HG02973 (cell line): ENCODE measurements around the gene UST.
"Not testable (repeated sequence)": the region's sequence is repeated elsewhere in the genome, so short reads cannot be mapped to it uniquely, and the experiment has no call there.

ENCODE experiments used
- ATAC-seq: cut with Tn5 transposase; IDR thresholded peaks from one replicate; pipeline ENCODE4 v1.9.1; 2021; ENCODE audit warnings: moderate library complexity; ENCODE audit not compliant: unreplicated experiment

The UST gene

DNA sequence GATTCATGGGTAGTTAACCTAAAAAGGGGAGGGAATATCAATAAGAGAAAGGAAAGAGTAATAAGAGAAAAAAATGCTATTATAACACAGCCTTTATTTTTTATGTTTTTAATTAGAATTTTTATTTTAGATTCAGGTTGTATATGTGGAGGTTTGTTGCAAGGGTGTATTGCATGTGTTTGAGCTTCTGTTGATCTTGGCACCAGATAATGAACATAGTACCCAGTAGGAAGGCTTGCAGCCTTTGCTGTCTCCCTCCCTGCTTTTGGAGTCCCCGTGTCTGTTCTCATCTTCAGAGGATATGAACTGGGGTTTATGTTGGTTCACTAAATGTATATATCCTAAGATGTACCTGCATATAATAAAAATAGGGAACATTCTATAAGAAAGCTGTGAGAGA is 250.0 kb downstream of the UST start:
- ATAC-seq, result no peak

DNA sequence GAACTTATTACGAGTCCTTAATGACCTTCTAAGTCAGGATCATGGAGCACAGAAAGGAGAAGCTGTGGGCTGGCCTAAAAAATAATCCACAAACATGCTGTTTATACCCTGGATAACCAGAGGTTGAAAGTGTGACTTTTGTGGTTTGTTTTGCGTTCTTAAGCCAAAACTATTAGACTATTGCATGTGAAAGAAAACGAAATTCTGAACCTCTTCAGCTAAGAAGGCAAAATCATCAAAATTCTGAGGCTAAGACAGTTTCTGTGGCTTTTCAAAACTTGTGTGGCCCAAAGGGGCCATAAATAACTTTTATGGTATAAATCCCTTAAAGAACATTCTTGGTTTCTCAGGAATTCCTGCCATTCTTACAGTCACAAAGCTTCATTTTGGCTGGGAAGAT is 251.0 kb downstream of the UST start:
- ATAC-seq, result no peak

DNA sequence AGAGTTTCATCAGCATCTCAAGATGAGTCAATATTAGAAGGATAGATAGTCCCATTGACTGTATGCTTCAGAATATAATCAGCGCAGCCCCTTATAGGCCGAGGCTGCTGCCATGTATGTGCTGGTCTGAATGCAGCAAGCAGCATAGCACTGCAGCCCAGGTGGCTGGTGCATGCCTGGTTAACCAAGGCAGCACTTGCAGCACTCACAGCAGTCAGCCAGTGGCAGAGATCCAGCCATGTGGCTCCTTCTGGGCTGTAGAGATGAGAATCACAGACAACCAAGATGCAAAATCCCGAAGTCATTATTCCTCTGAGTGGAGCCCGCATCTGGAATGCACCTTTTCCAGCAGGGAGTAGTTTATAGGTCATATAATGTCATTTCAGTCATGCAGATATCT is 251.9 kb downstream of the UST start:
- no peak for ATAC-seq

DNA sequence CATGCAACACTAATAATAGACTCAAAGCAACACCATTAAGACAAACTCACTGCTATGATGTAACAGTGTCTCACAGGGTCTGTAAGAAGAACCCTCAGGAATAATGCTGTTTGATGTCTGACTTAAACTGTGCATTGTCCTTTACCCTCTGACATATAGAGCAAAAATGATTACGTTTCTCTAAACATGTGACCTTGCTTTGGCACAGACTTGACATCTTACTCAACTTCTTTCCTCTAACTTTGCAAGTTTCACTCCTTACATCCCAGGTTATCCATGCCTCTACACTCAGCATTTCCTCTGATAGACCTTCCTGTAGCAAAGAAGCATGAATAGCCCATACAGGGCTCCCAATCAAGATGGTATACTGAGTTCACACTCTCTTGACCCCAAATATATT is 252.7 kb downstream of the UST start:
- no peak for ATAC-seq

DNA sequence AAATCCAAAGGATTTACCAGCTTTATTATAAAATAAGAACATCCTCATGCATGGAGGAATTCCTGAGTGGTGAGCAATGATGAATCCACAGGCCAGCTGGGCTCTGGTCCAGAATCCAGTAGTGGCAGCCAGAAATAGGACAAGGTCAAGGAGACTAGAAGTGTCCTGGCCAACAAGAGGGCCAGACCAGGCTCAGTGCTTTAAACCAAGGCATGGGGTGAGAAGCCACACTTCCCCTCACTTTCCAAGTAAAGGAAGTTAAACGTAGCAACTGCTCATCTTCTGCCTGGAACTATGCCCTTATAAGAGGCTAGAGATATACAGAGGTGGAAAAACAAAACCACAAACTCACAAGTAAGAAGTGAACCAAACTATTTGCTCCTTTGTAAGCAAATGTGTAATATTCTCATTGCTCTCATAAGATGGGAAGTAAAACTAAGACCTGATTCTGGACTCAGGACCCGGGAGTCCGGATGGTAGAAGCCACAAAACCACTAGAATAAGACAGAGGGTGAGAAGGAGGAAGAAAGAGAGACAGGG is 253.2 kb downstream of the UST start:
- ATAC-seq, result no peak

DNA sequence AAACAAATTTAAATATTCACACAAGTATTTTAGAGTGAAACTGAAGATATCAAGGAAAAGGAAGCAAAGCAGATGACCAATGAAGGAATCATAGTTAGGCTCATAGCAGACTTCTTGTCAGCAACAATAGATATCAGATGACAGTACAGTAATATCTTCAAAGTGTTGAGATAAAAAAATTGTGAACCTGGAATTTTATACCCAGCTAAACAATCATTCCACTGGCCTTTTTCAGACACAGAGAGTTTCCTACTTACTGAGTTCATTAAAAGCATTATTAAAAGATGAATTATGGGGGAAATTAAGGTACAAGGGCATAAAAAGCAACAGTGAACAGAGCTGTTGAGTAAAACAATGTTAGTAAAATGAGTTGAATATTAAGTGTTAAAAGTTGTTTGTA is 254.6 kb downstream of the UST start:
- ATAC-seq, result no peak

DNA sequence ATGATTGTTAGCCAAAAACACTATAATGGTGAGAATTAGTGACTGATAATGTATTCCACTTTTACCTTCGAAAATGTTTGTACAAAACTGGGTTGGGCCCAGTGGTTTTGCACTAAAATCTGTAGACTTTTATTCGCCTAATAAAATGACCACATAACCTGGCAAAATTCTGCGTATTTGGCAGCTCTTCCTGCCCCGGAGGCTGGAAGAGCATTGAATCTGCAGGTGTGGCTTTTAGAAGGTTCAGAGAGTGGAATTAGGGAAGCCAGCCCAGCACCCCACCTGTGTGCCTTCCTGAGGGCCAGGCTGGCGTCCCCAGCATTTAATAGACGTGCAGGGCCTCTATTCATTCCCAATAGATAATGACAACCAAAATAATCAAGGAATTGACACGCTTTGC is 256.7 kb downstream of the UST start:
- ATAC-seq, result no peak

DNA sequence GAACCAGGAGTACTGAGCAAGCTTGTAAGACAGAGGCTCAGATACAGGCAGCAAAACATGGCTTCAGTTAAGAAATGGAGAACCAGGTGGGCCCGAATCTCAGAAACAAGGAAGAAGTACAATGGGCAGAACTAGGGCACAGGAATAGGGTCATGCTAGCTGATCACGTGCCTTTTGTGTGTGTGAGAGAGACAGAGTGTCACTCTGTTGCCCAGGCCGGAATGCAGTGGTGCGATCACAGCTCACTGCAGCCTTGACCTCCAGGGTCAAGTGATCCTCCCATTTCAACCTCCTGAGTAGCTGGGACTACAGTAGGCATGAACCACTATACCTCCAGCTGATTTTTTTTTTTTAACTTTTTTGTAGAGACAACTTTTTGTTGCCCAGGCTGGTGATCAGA is 257.8 kb downstream of the UST start:
- ATAC-seq, result no peak

DNA sequence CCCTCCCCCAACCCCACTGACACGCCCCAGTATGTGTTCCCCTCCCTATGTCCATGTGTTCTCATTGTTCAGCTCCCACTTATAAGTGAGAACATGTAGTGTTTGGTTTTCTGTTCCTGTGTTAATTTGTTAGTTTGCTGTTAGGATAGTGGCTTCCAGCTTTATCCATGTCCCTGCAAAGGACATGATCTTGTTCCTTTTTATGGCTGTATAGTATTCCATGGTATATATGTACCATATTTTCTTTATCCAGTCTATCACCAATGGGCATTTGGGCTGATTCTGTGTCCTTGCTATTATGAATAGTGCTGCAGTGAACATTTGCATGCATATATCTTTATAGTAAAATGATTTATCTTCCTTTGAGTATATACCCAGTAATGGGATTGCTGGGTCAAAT is 259.4 kb downstream of the UST start:
- not testable (repeated sequence) for ATAC-seq

DNA sequence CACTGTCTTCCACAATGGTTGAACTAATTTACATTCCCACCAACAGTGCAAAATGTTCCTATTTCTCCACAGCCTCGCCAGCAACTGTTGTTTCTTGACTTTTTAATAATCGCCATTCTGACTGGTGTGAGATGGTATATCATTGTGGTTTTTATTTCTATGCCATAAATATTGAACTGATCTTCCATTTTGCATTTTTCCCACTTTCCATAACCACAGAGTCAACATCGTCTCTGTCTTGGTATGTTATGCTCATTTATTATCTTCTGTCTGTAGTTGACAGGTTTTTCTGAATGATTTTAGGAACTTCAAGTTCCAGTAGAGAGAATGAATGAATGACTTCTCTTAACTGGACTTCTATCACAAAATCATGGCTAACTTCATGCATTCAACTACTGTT is 259.8 kb downstream of the UST start:
- ATAC-seq, result no peak

DNA sequence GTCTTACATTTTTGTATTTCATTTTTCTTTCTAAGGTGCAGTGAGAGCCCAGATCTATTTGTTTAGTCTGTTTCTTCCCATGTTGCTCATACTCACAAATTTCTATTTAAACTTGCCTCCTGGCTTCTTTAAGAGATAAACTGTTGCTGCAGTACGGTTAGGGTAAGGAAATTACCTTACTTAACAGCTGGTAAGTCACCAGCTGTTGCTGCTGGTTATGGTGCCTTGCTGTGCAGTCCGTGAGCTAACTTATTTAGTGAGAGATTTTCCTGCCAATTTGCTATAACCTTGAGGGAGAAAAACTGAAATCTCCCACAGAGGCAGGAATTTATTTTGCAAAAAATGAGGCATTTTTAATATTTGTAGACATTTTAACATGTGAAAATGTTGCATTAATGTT is 261.0 kb downstream of the UST start:
- no peak for ATAC-seq

DNA sequence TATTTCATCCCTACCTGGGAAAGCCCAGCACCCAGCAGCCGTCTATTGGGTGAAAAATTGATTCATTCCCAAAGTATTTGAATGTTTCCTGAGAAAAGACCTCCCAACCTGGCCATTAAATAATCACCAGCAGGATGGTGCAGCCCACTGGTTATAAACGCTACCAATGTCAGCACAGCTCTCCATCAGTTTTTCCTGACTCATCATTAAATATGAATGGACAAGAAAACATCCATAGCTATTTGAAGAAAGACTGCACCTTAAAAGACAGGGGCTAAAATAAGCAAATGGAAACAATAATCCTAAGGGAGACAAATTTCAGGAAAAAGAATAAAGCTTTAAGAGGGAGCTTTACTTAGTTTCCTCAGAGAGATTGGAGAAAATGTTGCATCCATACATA is 261.9 kb downstream of the UST start:
- ATAC-seq, result no peak

DNA sequence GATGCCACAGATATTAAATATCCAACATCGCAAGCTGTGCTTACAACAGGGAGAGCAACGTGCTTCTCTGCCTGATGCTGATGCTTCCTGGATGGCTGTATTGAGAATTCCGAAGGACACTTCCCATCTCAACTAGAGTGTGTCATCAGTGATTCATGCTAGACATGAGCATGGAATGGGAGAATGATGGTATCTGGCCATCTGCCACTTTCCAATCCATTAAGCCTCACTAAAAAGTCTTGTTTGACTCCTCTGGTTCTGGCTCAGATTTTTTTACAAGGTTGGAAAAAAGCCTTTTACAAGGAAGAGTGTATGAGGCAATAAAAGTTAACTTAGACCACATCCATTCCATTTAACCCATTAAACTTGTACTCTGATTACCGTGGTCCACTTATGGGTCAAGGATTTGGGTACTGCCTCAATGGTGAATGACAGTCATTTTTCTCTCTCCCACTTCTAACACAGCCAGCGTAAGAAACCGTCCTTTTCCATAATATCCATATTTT is 265.3 kb downstream of the UST start:
- ATAC-seq, result no peak

DNA sequence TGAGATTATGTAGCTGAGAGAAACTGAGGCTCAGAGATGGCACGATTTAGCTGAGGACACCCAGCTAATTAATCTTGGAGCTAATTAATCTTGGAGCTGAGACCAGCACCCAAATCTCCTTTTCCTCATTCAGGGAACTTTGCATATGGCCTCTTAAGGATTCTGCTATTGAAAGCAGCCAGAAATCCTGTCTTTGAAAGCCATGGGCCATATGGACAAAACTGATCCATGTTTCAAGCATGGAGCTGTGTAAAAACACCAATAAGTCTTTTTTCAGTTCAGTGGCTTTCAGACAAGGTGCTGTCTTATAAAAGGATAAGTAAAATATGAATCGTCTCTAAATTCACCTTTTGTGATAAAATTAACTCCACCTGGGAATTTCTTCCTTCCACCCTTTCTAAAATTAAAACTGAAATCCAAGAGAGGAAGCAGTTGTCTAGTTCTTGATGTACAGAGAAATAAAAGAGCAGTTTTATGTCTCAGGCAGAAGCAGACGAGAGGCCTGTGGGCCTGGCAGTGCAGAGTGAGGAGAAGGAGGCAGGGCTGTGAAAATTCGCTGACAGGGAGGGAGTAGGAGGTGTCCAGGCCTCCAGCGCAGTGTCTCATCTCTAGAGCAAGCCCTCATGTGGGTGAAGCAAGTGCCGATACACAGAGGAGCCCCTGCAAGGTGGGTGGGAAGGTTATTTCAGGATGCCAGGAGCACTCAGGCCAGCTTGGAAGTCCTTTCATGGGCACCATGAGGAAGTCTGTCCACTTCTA is 266.9 kb downstream of the UST start:
- ATAC-seq, result no peak

DNA sequence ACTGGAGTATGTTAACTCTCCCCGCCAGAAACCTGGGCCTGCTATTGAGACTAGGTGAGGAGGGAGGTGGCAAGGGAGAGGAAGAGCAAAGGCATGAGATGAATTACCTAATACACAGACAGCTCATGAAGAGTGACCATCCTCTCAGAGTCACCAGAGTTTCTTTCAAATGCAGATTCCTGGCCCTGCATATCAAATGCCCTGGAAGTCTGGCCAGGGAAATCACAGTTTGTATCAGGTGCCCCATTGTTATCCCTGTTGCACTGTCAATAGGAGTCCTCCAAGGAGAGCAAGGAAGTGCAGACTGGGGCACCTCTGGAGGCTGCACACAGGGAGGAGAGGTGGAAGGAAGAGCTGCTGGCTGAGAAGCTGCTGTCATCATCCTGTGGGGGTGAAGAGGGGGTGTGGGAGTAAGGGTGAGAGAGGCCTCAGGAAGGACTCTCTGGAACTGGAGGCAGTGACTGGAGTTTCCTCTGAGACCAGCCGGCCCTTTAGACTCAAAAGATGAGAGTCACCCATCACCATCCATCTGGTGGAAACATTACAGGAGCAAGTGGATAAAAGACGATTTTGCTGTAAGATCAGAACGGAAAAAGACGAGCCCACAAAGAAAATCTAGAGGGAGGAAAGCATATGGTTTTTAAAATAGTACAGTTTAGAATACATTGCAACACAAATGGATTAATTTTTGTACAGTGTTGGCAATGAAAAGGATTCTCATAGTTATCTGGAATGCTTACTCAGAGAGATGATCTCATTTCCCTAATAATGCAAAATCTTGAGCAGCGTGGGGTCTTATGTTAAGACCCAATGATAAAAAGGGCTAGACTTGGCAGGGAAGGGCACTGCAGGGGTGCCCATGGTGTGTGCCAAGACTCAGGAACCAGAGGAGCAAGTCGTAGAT is 268.1 kb downstream of the UST start:
- ATAC-seq, result no peak

DNA sequence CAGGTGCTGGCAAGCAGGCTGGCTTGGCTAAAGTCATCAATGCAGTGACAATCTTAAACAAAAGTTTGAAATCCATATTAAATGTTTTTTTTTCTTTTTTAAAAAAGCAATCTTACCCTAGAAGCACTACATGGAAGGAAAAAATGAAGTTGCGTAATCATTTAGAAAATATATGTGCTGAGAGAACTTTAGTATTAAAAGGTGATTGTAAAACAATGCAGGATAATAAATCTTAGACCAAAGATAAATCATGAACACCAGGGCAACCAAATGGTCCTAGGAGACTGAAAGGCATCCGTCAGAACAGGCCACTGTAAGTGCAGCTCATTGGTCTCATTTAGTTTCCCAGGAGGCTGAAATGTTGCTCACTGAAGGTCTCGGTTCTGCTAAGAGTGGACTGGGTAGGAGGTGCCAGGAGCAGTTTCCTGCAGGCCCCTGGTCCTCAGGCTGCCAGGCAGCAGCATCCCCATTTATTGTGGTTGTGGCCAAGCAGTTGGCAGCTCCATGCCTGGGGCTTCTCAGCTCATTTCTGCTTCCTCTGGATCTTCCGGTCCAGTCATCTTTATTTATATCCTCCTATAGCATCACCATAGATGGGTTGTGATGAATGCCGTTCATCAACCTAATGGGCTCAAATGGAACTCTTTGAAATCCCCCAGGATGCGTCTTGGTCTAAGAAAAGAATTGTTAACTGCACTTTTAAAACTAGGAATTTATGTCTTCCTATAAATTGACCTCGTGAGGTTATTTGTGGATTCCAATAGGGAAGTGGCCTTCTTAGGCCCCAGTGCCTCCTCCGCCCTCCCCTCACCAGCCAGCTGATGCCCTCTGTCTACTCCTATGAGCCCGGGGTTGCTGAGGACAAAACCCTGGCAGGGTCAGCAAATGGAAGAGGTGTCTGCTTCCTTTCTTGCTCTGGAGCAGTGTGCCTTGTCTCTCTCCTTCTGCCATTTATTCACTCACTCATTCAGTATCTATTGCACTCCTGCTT is 269.0 kb downstream of the UST start:
- no peak for ATAC-seq

DNA sequence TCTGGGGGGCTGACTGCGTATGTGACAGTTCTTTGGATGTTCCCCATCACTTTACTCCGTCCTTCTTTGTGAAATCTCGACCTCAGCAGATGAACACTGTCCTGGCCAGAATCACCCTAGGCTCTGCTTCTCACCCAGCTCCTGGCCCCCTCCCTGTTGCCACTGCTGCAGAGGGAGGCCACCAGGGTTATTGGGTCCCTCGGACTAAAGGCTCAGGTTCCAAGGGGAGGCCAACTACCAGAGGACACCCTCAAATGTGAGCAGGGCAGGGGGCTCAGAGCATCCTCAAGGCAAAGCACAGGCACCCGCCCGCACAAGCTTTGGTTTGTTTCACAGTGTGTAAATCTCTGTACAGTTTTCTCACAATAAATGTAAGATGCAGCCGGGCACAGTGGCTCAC is 269.9 kb downstream of the UST start:
- no peak for ATAC-seq

DNA sequence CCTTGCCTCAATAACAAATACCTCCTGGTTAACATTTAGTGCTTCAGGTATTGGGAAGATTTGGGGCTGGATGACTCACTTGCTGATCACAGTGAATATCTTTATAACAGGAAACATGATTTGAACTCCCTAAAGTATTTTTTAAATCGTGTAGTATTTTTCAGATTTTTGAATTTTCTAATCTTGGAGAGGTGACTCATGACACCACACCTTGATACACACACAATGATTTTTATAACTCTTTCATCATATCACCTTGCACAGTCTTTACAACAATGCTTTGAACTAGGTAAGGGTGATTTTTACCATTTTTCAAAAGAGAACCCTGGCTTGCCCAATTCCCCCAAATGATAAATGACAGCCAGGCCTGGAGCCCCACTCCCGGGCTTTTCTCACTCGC is 273.5 kb downstream of the UST start:
- no peak for ATAC-seq

DNA sequence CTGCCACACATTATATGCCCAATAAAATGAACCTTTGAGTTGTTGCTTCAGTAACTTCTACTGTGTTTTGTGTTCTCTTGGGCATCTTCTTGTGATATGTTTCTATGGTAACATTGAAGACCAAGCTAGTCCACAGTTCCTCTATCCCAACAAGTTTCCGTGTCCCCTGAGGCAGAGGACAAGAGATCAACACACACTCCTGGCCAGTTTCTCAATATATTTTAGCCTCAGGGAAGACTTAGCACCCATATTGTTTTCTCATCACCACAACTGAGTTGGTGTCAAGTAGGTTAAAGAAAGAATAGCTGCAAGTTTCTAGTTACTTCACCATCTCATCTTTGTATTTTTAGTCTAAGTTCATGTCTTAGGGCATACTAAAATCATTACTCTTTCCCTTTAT is 277.5 kb downstream of the UST start:
- no peak for ATAC-seq

DNA sequence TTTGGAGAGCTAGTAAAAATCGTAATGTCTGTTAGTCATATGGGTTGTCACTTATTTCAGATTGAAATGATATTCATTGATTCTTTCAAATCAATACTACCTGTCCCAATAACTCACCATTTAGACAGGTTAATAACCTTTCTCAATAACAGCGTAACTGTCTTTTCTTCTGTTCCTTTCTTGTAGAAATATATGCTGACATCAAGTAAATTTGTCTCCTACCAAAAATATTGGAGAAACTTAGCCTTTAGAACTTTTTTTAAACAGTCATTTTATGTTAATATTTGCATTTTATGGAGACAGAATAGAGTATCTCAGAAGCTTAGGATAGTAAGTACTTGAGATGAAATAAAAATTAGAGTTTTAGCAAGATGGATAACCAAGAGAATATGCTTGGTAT is 278.2 kb downstream of the UST start:
- ATAC-seq, result no peak

DNA sequence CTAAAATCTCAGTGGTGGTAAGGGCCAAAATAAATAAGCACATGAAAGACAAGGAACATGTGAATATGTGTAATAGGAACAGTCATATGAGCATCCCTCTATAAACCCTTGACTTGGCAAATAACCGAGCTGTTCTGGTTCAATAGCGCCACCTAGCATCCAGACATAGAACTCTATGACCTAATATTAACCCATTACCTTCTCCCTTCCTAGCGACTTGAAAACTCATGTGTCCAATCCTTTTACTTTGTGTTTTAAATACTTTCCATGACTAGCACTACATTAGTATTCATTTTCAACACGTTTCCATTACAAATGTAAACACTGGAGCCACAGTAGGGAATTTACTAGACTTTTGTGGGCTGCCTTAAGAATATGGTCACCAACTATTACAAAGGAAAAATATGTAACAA is 279.7 kb downstream of the UST start:
- no peak for ATAC-seq
